Measurements from ENCODE around the gene SLC38A11.

The SLC38A11 gene

DNA sequence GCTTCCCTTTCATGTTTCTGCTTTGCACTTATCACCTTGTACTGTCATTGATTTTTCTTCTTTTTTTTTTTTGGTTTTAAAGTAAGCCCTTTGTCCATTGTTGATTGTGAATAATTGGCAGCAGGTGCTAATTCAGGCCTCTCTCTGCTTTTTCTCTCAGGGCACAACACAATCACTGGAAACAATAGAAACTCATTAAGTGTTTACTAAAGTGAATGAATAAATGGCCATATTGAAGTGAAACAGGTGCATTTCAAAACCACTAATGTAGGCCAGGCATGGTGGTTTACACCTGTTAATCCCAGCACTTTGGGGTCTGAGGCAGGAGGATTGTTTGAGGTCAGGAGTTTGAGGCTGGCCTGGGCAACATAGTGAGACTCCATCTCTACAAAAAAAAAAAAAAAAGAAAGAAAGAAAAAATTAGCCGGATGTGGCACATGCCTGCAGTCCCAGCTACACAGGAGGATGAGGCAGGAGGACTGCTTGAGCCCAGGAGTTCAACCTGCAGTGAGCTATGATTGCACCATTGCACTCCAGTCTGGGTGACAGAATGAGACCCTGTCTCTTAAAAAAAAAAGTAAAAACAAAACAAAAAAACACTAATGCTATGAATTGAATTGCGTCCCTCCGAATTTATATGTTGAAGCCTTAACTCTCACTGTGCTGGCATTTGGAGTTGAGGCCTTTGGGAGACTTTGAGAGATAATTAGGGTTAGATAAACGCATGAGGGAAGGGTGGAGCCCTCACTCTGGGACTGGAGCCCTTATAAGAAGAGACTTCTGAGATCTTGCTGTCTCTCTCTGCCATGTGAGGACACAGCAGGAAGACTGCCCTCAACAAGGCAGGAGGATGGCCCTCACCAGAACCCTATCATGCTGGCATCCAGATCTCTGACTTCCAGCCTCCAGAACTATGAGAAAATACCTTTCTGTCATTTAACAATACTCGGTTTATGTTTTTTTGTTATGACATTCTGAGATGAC is 19.9 kb downstream of the SLC38A11 start:
- H2AK5ac ChIP-seq (ENCODE audit: low read depth, low read length) = no peak overlapping the region
- H3K79me1 ChIP-seq (ENCODE audit: low read depth, low read length) = no peaks in the 10 kb centered on the region
- H3K23ac ChIP-seq (ENCODE audit: low read depth, low read length, poor library complexity) = no peak overlapping the region
- H4K91ac ChIP-seq (ENCODE audit: low read depth, low read length, poor library complexity) = no peak overlapping the region
- peaks cover 0 to 2% of the 10 kb centered on the region in 2 donors for H3K4me1 ChIP-seq (ENCODE audit: control insufficient read depth in 2 of 2, insufficient read depth in 1 of 2, low read depth in 1 of 2, low read length in 2 of 2)
- peaks cover 0 to 7% of the 10 kb centered on the region in 2 donors for H3K9me3 ChIP-seq (replicated peaks in 1 of 2; ENCODE audit: control insufficient read depth in 2 of 2, insufficient read depth in 1 of 2, low read depth in 1 of 2, low read length in 2 of 2)
- H3K9ac ChIP-seq (ENCODE audit: low read depth, low read length, poor library complexity) = no peak overlapping the region
- no peak overlapping the region for H3K27ac ChIP-seq (replicated peaks; ENCODE audit: low read length)
- no peak overlapping the region for H3K18ac ChIP-seq (ENCODE audit: low read length)
- H3K27me3 ChIP-seq (ENCODE audit: control insufficient read depth in 3 of 3, insufficient read depth in 3 of 3, low read depth in 1 of 3, low read length in 3 of 3) = no peaks in the 10 kb centered on the region
- no peak overlapping the region for H2BK15ac ChIP-seq (ENCODE audit: low read length)
- H2BK5ac ChIP-seq (ENCODE audit: low read length) = no peak overlapping the region
- H2BK120ac ChIP-seq (ENCODE audit: low read depth, low read length) = no peak overlapping the region
- no peaks in the 10 kb centered on the region for H3K36me3 ChIP-seq (replicated peaks in 1 of 2; ENCODE audit: control insufficient read depth in 2 of 2, insufficient read depth in 2 of 2, low read length in 2 of 2)
- H2AFZ ChIP-seq (ENCODE audit: low read length) = peak overlapping the region; percentile 27
- H3K14ac ChIP-seq (ENCODE audit: low read length) = no peak overlapping the region
- H3K4ac ChIP-seq (ENCODE audit: low read length) = no peak overlapping the region
- WGBS, 2 donors (ENCODE audit: extremely low coverage in 2 of 2, insufficient read length in 2 of 2, insufficient replicate concordance in 1 of 2) = no CpG with 5 or more reads among the region's 5 CpGs
- H4K8ac ChIP-seq (ENCODE audit: low read depth, low read length) = no peak overlapping the region
- no peak overlapping the region for H3K4me2 ChIP-seq (ENCODE audit: insufficient read depth, low read length, poor library complexity, severe bottlenecking)
- no peak overlapping the region for H3K4me3 ChIP-seq (ENCODE audit: low read length in 2 of 2)
- no peak for DNase-seq (ENCODE audit: low spot score)
- H2BK12ac ChIP-seq (ENCODE audit: low read length) = no peak overlapping the region

DNA sequence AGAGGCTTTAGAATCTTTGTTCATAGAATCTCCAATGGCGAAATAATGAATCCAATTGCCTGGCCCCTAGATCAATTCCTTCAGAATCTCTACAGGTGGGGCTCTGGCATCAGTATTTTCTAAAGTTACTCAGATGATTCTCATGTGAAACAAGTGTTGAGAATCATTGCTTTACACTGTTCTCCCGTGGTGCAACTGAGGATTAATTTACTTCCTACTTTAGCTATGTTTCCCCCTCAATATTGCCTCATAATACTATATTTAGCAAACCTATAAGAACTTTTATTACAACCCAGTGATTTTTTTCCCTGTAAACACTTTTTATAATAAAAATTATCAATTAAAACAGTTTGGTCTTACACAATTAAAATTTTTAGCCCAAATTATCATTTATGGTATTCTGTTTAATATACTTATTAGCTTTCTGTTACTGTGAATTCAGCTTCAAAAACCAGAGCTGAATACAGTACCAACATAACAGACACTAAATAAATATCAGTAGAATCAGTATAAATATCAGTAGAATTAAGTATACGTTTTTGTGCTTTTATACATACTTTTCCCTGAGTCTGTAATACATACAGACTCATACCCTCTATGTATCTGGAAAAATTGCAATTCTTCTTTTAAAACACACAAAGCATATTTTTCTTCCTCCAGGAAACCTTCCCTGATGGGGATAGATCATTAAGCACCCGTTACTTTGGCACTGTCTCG is 20.8 kb downstream of the SLC38A11 start:
- H2BK120ac ChIP-seq (ENCODE audit: low read depth, low read length) = no peak overlapping the region
- H3K27ac ChIP-seq (replicated peaks; ENCODE audit: low read length) = no peak overlapping the region
- H3K9me3 ChIP-seq (replicated peaks in 1 of 2; ENCODE audit: control insufficient read depth in 2 of 2, insufficient read depth in 1 of 2, low read depth in 1 of 2, low read length in 2 of 2) = peaks cover 0 to 7% of the 10 kb centered on the region in 2 donors
- no peak overlapping the region for H2BK5ac ChIP-seq (ENCODE audit: low read length)
- H3K18ac ChIP-seq (ENCODE audit: low read length) = no peak overlapping the region
- no peak overlapping the region for H3K4me3 ChIP-seq (ENCODE audit: low read length in 2 of 2)
- no peak overlapping the region for H3K4me2 ChIP-seq (ENCODE audit: insufficient read depth, low read length, poor library complexity, severe bottlenecking)
- no peak overlapping the region for H2AFZ ChIP-seq (ENCODE audit: low read length)
- WGBS, 2 donors (ENCODE audit: extremely low coverage in 2 of 2, insufficient read length in 2 of 2, insufficient replicate concordance in 1 of 2) = no CpG with 5 or more reads among the region's 5 CpGs
- H2AK5ac ChIP-seq (ENCODE audit: low read depth, low read length) = no peak overlapping the region
- H4K8ac ChIP-seq (ENCODE audit: low read depth, low read length) = no peak overlapping the region
- H3K23ac ChIP-seq (ENCODE audit: low read depth, low read length, poor library complexity) = no peak overlapping the region
- no peaks in the 10 kb centered on the region for H3K36me3 ChIP-seq (replicated peaks in 1 of 2; ENCODE audit: control insufficient read depth in 2 of 2, insufficient read depth in 2 of 2, low read length in 2 of 2)
- H3K4ac ChIP-seq (ENCODE audit: low read length) = no peak overlapping the region
- H3K14ac ChIP-seq (ENCODE audit: low read length) = no peak overlapping the region
- H3K79me1 ChIP-seq (ENCODE audit: low read depth, low read length) = no peaks in the 10 kb centered on the region
- DNase-seq (ENCODE audit: low spot score) = no peak
- H3K27me3 ChIP-seq (ENCODE audit: control insufficient read depth in 3 of 3, insufficient read depth in 3 of 3, low read depth in 1 of 3, low read length in 3 of 3) = no peaks in the 10 kb centered on the region
- no peak overlapping the region for H2BK15ac ChIP-seq (ENCODE audit: low read length)
- H3K9ac ChIP-seq (ENCODE audit: low read depth, low read length, poor library complexity) = no peak overlapping the region
- no peak overlapping the region for H2BK12ac ChIP-seq (ENCODE audit: low read length)
- H4K91ac ChIP-seq (ENCODE audit: low read depth, low read length, poor library complexity) = no peak overlapping the region
- H3K4me1 ChIP-seq (ENCODE audit: control insufficient read depth in 2 of 2, insufficient read depth in 1 of 2, low read depth in 1 of 2, low read length in 2 of 2) = peaks cover 0 to 2% of the 10 kb centered on the region in 2 donors

DNA sequence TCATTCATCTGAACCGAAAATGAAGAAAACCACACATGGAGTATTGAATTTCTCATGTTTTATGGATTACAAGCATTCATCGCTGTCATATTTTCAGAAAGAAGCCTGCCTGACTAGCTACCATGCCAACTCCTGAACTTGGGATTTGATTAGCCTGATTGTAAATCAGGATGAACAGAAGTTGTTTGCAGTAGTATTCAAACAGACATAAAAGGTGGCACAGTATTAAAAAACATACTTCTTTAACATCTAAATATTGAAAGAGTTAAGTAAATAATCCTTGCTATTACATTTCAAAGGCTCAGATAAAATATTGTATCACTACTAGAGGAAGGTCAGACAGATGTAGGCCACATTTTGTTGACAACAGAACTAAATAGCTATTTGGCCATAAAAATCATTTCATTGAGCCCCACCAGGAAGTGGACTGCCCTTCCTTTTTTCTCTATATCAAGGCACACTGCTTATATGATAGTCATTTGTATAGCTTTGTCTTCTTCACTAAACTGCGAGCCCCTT is 21.6 kb downstream of the SLC38A11 start:
- H3K4me1 ChIP-seq (ENCODE audit: control insufficient read depth in 2 of 2, insufficient read depth in 1 of 2, low read depth in 1 of 2, low read length in 2 of 2) = peaks cover 0 to 2% of the 10 kb centered on the region in 2 donors
- H3K4ac ChIP-seq (ENCODE audit: low read length) = no peak overlapping the region
- no peak overlapping the region for H2BK15ac ChIP-seq (ENCODE audit: low read length)
- no peak for DNase-seq (ENCODE audit: low spot score)
- H3K23ac ChIP-seq (ENCODE audit: low read depth, low read length, poor library complexity) = no peak overlapping the region
- H4K91ac ChIP-seq (ENCODE audit: low read depth, low read length, poor library complexity) = no peak overlapping the region
- no peak overlapping the region for H3K9ac ChIP-seq (ENCODE audit: low read depth, low read length, poor library complexity)
- no CpG with 5 or more reads among the region's 3 CpGs for WGBS, 2 donors (ENCODE audit: extremely low coverage in 2 of 2, insufficient read length in 2 of 2, insufficient replicate concordance in 1 of 2)
- H2BK5ac ChIP-seq (ENCODE audit: low read length) = no peak overlapping the region
- no peak overlapping the region for H3K27ac ChIP-seq (replicated peaks; ENCODE audit: low read length)
- peak overlapping the region; percentile 32 for H2AFZ ChIP-seq (ENCODE audit: low read length)
- no peak overlapping the region for H3K18ac ChIP-seq (ENCODE audit: low read length)
- no peak overlapping the region for H4K8ac ChIP-seq (ENCODE audit: low read depth, low read length)
- H2BK120ac ChIP-seq (ENCODE audit: low read depth, low read length) = no peak overlapping the region
- H2AK5ac ChIP-seq (ENCODE audit: low read depth, low read length) = no peak overlapping the region
- no peaks in the 10 kb centered on the region for H3K27me3 ChIP-seq (ENCODE audit: control insufficient read depth in 3 of 3, insufficient read depth in 3 of 3, low read depth in 1 of 3, low read length in 3 of 3)
- no peak overlapping the region for H2BK12ac ChIP-seq (ENCODE audit: low read length)
- H3K79me1 ChIP-seq (ENCODE audit: low read depth, low read length) = no peaks in the 10 kb centered on the region
- H3K4me2 ChIP-seq (ENCODE audit: insufficient read depth, low read length, poor library complexity, severe bottlenecking) = no peak overlapping the region
- H3K36me3 ChIP-seq (replicated peaks in 1 of 2; ENCODE audit: control insufficient read depth in 2 of 2, insufficient read depth in 2 of 2, low read length in 2 of 2) = no peaks in the 10 kb centered on the region
- H3K14ac ChIP-seq (ENCODE audit: low read length) = no peak overlapping the region
- H3K4me3 ChIP-seq (ENCODE audit: low read length in 2 of 2) = no peak overlapping the region
- peaks cover 0 to 7% of the 10 kb centered on the region in 2 donors for H3K9me3 ChIP-seq (replicated peaks in 1 of 2; ENCODE audit: control insufficient read depth in 2 of 2, insufficient read depth in 1 of 2, low read depth in 1 of 2, low read length in 2 of 2)

DNA sequence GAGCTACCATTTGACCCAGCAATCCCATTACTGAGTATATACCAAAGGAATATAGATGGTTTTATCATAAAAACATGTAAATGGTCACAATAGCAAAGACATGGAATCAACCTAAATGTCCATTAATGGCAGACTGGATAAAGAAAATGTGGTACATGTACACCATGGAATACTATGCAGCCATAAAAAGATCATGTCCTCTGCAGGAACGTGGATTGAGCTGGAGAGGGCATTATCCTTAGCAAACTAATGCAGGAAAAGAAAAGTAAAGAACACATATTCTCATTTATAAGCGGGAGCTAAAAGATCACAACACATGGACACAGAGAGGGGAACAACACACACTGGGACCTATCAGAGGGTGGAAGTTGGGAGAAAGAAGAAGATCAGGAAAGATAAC is 22.9 kb downstream of the SLC38A11 start:
- no peak overlapping the region for H2BK5ac ChIP-seq (ENCODE audit: low read length)
- H3K4me2 ChIP-seq (ENCODE audit: insufficient read depth, low read length, poor library complexity, severe bottlenecking) = no peak overlapping the region
- no peak overlapping the region for H4K8ac ChIP-seq (ENCODE audit: low read depth, low read length)
- no peak overlapping the region for H3K14ac ChIP-seq (ENCODE audit: low read length)
- no peak overlapping the region for H2BK120ac ChIP-seq (ENCODE audit: low read depth, low read length)
- H3K36me3 ChIP-seq (replicated peaks in 1 of 2; ENCODE audit: control insufficient read depth in 2 of 2, insufficient read depth in 2 of 2, low read length in 2 of 2) = no peaks in the 10 kb centered on the region
- no peak overlapping the region for H3K4ac ChIP-seq (ENCODE audit: low read length)
- no peak overlapping the region for H3K4me3 ChIP-seq (ENCODE audit: low read length in 2 of 2)
- no peak overlapping the region for H3K23ac ChIP-seq (ENCODE audit: low read depth, low read length, poor library complexity)
- H3K27ac ChIP-seq (replicated peaks; ENCODE audit: low read length) = no peak overlapping the region
- no peak overlapping the region for H3K9ac ChIP-seq (ENCODE audit: low read depth, low read length, poor library complexity)
- H3K79me1 ChIP-seq (ENCODE audit: low read depth, low read length) = no peaks in the 10 kb centered on the region
- WGBS, 2 donors (ENCODE audit: extremely low coverage in 2 of 2, insufficient read length in 2 of 2, insufficient replicate concordance in 1 of 2) = no CpG with 5 or more reads among the region's 2 CpGs
- no peak for DNase-seq (ENCODE audit: low spot score)
- no peak overlapping the region for H2AK5ac ChIP-seq (ENCODE audit: low read depth, low read length)
- H3K27me3 ChIP-seq (ENCODE audit: control insufficient read depth in 3 of 3, insufficient read depth in 3 of 3, low read depth in 1 of 3, low read length in 3 of 3) = no peaks in the 10 kb centered on the region
- no peak overlapping the region for H3K18ac ChIP-seq (ENCODE audit: low read length)
- no peak overlapping the region for H2BK15ac ChIP-seq (ENCODE audit: low read length)
- peaks cover 0 to 2% of the 10 kb centered on the region in 2 donors for H3K4me1 ChIP-seq (ENCODE audit: control insufficient read depth in 2 of 2, insufficient read depth in 1 of 2, low read depth in 1 of 2, low read length in 2 of 2)
- no peak overlapping the region for H2BK12ac ChIP-seq (ENCODE audit: low read length)
- H4K91ac ChIP-seq (ENCODE audit: low read depth, low read length, poor library complexity) = no peak overlapping the region
- peaks cover 0 to 7% of the 10 kb centered on the region in 2 donors for H3K9me3 ChIP-seq (replicated peaks in 1 of 2; ENCODE audit: control insufficient read depth in 2 of 2, insufficient read depth in 1 of 2, low read depth in 1 of 2, low read length in 2 of 2)
- no peak overlapping the region for H2AFZ ChIP-seq (ENCODE audit: low read length)

Data from neuronal stem cell (in vitro differentiated cells).